Smooth muscle cell of the coronary artery (primary cell): Measurements from ENCODE around the gene KRTAP20-1. TPM values are rescaled to one million over a fixed set of nuclear protein-coding genes. Genes with fewer than 3 reads are reported as not detected.

Source experiments
- total RNA-seq: library from RNA; depleted of rRNA; stranded (reverse); fragments of >200 nt; gene quantifications from 2 replicates; pipeline ENCODE4 v1.2.3, GENCODE V29; 2014; ENCODE audit warnings: low replicate concordance

The KRTAP20-1 gene
- total RNA-seq, result not detected in 2 replicates

GRCh38 chr21:30616125-30616524 is at the start of gene KRTAP20-1:
KRTAP20-1 (plus strand) TSS chr21:30616425; CDS start chr21:30616455, 30 bp downstream.

GRCh38 chr21:30590297-30590696 is 25.9 kb upstream of the KRTAP20-1 start, which contains the start of gene KRTAP22-2:
KRTAP22-2 (minus strand) TSS chr21:30590397.

GRCh38 chr21:30592140-30592539 is 24.1 kb upstream of the KRTAP20-1 start, which contains the start of gene KRTAP6-3:
KRTAP6-3 (plus strand) TSS chr21:30592440; CDS start chr21:30592446, 6 bp downstream.

GRCh38 chr21:30598802-30599201 is 17.4 kb upstream of the KRTAP20-1 start, which contains the start of gene KRTAP6-2:
KRTAP6-2 (minus strand) TSS chr21:30598902; CDS start chr21:30598874, 28 bp downstream.

GRCh38 chr21:30600787-30601186 is 15.4 kb upstream of the KRTAP20-1 start, which contains the start of gene KRTAP22-1:
KRTAP22-1 (plus strand) TSS chr21:30601087.

GRCh38 chr21:30613836-30614235 is 2.4 kb upstream of the KRTAP20-1 start, which contains the start of gene KRTAP6-1:
KRTAP6-1 (minus strand) TSS chr21:30613930; CDS start chr21:30613904, 26 bp downstream.

GRCh38 chr21:30620522-30620921 is 4.3 kb downstream of the KRTAP20-1 start, which contains the start of gene KRTAP20-4:
KRTAP20-4 (plus strand) TSS chr21:30620627.

GRCh38 chr21:30634906-30635305 is 18.7 kb downstream of the KRTAP20-1 start, which contains the start of gene KRTAP20-2:
KRTAP20-2 (plus strand) TSS chr21:30635206; CDS start chr21:30635264, 58 bp downstream.

GRCh38 chr21:30642564-30642963 is 26.3 kb downstream of the KRTAP20-1 start, which contains the start of gene KRTAP20-3:
KRTAP20-3 (plus strand) TSS chr21:30642864.

Other genes starting within 250 kb of the KRTAP20-1 start
- not detected in 2 replicates for gene KRTAP13-2, start 244.2 kb upstream of the KRTAP20-1 start, total RNA-seq
- not detected in 2 replicates for gene KRTAP13-1, start 220.4 kb upstream of the KRTAP20-1 start, total RNA-seq
- not detected in 2 replicates for gene KRTAP13-3, start 190.5 kb upstream of the KRTAP20-1 start, total RNA-seq
- not detected in 2 replicates for gene KRTAP13-4, start 186.2 kb upstream of the KRTAP20-1 start, total RNA-seq
- not detected in 2 replicates for gene KRTAP15-1, start 176.2 kb upstream of the KRTAP20-1 start, total RNA-seq
- not detected in 2 replicates for gene KRTAP19-1, start 136.1 kb upstream of the KRTAP20-1 start, total RNA-seq
- gene KRTAP19-2, start 129.0 kb upstream of the KRTAP20-1 start, total RNA-seq, result not detected in 2 replicates
- not detected in 2 replicates for gene KRTAP19-3, start 124.4 kb upstream of the KRTAP20-1 start, total RNA-seq
- not detected in 2 replicates for gene KRTAP19-4, start 119.3 kb upstream of the KRTAP20-1 start, total RNA-seq
- gene KRTAP19-5, start 114.3 kb upstream of the KRTAP20-1 start, total RNA-seq, result not detected in 2 replicates
- not detected in 2 replicates for gene KRTAP19-6, start 74.6 kb upstream of the KRTAP20-1 start, total RNA-seq
- gene KRTAP19-7, start 55.1 kb upstream of the KRTAP20-1 start, total RNA-seq, result not detected in 2 replicates
- gene KRTAP22-2, start 26.0 kb upstream of the KRTAP20-1 start, total RNA-seq, result not detected in 2 replicates
- gene KRTAP6-3, start 24.0 kb upstream of the KRTAP20-1 start, total RNA-seq, result not detected in 2 replicates
- gene KRTAP6-2, start 17.5 kb upstream of the KRTAP20-1 start, total RNA-seq, result not detected in 2 replicates
- not detected in 2 replicates for gene KRTAP22-1, start 15.3 kb upstream of the KRTAP20-1 start, total RNA-seq
- not detected in 2 replicates for gene KRTAP6-1, start 2.5 kb upstream of the KRTAP20-1 start, total RNA-seq
- gene KRTAP20-4, start 4.2 kb downstream of the KRTAP20-1 start, total RNA-seq, result not detected in 2 replicates
- gene KRTAP20-2, start 18.8 kb downstream of the KRTAP20-1 start, total RNA-seq, result not detected in 2 replicates
- not detected in 2 replicates for gene KRTAP20-3, start 26.4 kb downstream of the KRTAP20-1 start, total RNA-seq
- not detected in 2 replicates for gene KRTAP21-3, start 102.4 kb downstream of the KRTAP20-1 start, total RNA-seq
- not detected in 2 replicates for gene KRTAP21-2, start 130.8 kb downstream of the KRTAP20-1 start, total RNA-seq
- not detected in 2 replicates for gene KRTAP21-1, start 139.0 kb downstream of the KRTAP20-1 start, total RNA-seq
- gene KRTAP8-1, start 196.8 kb downstream of the KRTAP20-1 start, total RNA-seq, result not detected in 2 replicates
- not detected in 2 replicates for gene KRTAP7-1, start 213.3 kb downstream of the KRTAP20-1 start, total RNA-seq